GM12878 (cell line): ENCODE data around the gene STXBP5.
A peak's percentile ranks its signal among the peaks of the same experiment; 100 is the strongest.

Experiments
- CHD2 ChIP-seq: IDR thresholded peaks from 2 replicates; pipeline ENCODE4 v1.6.1; 2011; ENCODE audit warnings: low read depth, low read length, improper control_type of control experiment, borderline replicate concordance
- CTCF ChIP-seq, 3 experiments: IDR thresholded peaks in 2 of 3; conservative IDR thresholded peaks in 1 of 3; 2 replicates each; pipeline ENCODE4 v1.5.1; 2011; ENCODE audit warnings: low read depth in 3 of 3, low read length in 3 of 3, mild to moderate bottlenecking in 3 of 3, control low read depth in 2 of 3, moderate library complexity in 2 of 3, inconsistent platforms in 1 of 3, mixed read lengths in 1 of 3; ENCODE audit not compliant: control insufficient read depth in 2 of 3, insufficient read depth in 1 of 3; ENCODE audit errors: extremely low read depth in 1 of 3
- EP300 ChIP-seq, 2 experiments: fragments of 150-350 bp in 1 of 2; IDR thresholded peaks; 2 replicates each; pipeline ENCODE4 v1.6.1; 2011 to 2012; ENCODE audit warnings: low read depth in 2 of 2, low read length in 2 of 2, borderline replicate concordance in 1 of 2, improper control_type of control experiment in 1 of 2, inconsistent platforms in 1 of 2; ENCODE audit not compliant: control insufficient read depth in 1 of 2
- EZH2 ChIP-seq: IDR thresholded peaks from 2 replicates; pipeline ENCODE4 v1.6.1; 2012; ENCODE audit warnings: low read depth, mild to moderate bottlenecking, control low read depth, inconsistent platforms, low read length, borderline replicate concordance; ENCODE audit not compliant: control insufficient read depth
- HDAC6 ChIP-seq: fragments of 200-600 bp; sonication (generic); IDR thresholded peaks from one replicate; pipeline ENCODE4 v1.8.0; 2017; ENCODE audit warnings: antibody characterized with exemption; ENCODE audit not compliant: unreplicated experiment
- IRF3 ChIP-seq: fragments of 450-650 bp; IDR thresholded peaks from 2 replicates; pipeline ENCODE4 v1.6.1; 2014; ENCODE audit warnings: mild to moderate bottlenecking
- POLR2AphosphoS2 ChIP-seq: IDR thresholded peaks from 2 replicates; pipeline ENCODE4 v1.6.1; 2011; ENCODE audit warnings: low read depth, mild to moderate bottlenecking, low read length, improper control_type of control experiment, moderate library complexity

GRCh38 chr6:147382945-147383554 lies 178.8 kb downstream of the STXBP5 start:
- TF ChIP-seq CHD2 (no peak), CTCF (IDR thresholded peaks at IDR 0.05 in 2 of 3, conservative IDR thresholded peaks at IDR 0.05 in 1 of 3; ENCODE audit: control insufficient read depth in 2 of 3, extremely low read depth in 1 of 3, insufficient read depth in 1 of 3, low read depth in 3 of 3, low read length in 3 of 3) (peak; percentile 10 to 27 (median 16); a peak in 3 of 6 replicates), EP300 (IDR thresholded peaks at IDR 0.05; ENCODE audit: borderline replicate concordance in 1 of 2, control insufficient read depth in 1 of 2, low read depth in 2 of 2, low read length in 2 of 2) (no peak), IRF3 (no peak), EZH2 (no peak), POLR2AphosphoS2 (no peak), HDAC6 (no peak)
